ENCODE data around the gene TFCP2. TPM values are rescaled to one million over a fixed set of nuclear protein-coding genes. Genes with fewer than 3 reads are reported as not detected.
"Not testable (repeated sequence)": the region's sequence is repeated elsewhere in the genome, so short reads cannot be mapped to it uniquely, and the experiment has no call there.

TFCP2 gene
- total RNA-seq = 10 to 100 TPM; 13.5 to 21.6 (median 19.5) TPM

GRCh38 chr12:51172515-51173431 is at the start of gene TFCP2:
Gene TFCP2, minus strand, starts transcription at chr12:51173135. Its CDS starts 713 bp downstream, at chr12:51172422.
- TF ChIP-seq POLR2A (IDR thresholded peaks at IDR 0.05) = peak; percentile 41 to 77
- peak; percentile 33 to 90 for TF ChIP-seq EP300 (IDR thresholded peaks at IDR 0.05)
- TF ChIP-seq CTCF (IDR thresholded peaks at IDR 0.05) = peak in 1 of 5 experiments; percentile 34
- Histone ChIP-seq H3K27me3 (no peaks in the 10 kb centered on the region), H3K4me3 (peak within 1 kb of the TSS; percentile 57 to 84 (median 79)), H3K4me1 (peaks cover 0 to 33% (median 17%) of the 10 kb centered on the region in 4 donors), H3K27ac (peak within 1 kb of the TSS; percentile 91 to 99 (median 95)), H3K9me3 (no peaks in the 10 kb centered on the region), H3K36me3 (peaks cover 0 to under 1% (median 0%) of the 10 kb centered on the region in 3 donors)
- WGBS, 2 donors = 1 to 2% methylated on average over 38 to 54 of the region's 58 CpGs
- peak; percentile 94 for DNase-seq (ENCODE audit: low spot score in 2 of 2)

GRCh38 chr12:51222461-51222860 is 49.5 kb upstream of the TFCP2 start:
- H3K27ac ChIP-seq = peak overlapping the region in 2 of 4 donors; percentile 33 to 36
- H3K4me1 ChIP-seq = peaks cover 0 to 14% (median 13%) of the 10 kb centered on the region in 4 donors
- peaks cover 0 to 8% (median 0%) of the 10 kb centered on the region in 3 donors for H3K36me3 ChIP-seq
- DNase-seq (ENCODE audit: low spot score in 2 of 2) = no peak
- 25 to 31% methylated on average over 7 of the region's 7 CpGs for WGBS, 2 donors
- H3K4me3 ChIP-seq = peak overlapping the region in 1 of 4 donors; percentile 9
- no peaks in the 10 kb centered on the region for H3K9me3 ChIP-seq
- TF ChIP-seq EP300 (IDR thresholded peaks at IDR 0.05) (no peak), POLR2A (IDR thresholded peaks at IDR 0.05) (no peak), CTCF (IDR thresholded peaks at IDR 0.05) (no peak)
- no peaks in the 10 kb centered on the region for H3K27me3 ChIP-seq

GRCh38 chr12:51219857-51220256 is 46.9 kb upstream of the TFCP2 start:
- 90 to 92% methylated on average over 12 of the region's 12 CpGs for WGBS, 2 donors
- not testable (repeated sequence) for H3K36me3 ChIP-seq; H3K9me3 ChIP-seq; H3K4me3 ChIP-seq; H3K27me3 ChIP-seq; DNase-seq (ENCODE audit: low spot score in 2 of 2); H3K27ac ChIP-seq
- H3K4me1 ChIP-seq = peaks cover 0 to 31% (median 17%) of the 10 kb centered on the region in 4 donors

GRCh38 chr12:51219322-51219721 is 46.4 kb upstream of the TFCP2 start:
- Histone ChIP-seq H3K27ac (peak overlapping the region in 3 of 4 donors; percentile 94 to 99 (median 98)), H3K9me3 (no peaks in the 10 kb centered on the region)
- 78 to 80% methylated on average over 5 of the region's 5 CpGs for WGBS, 2 donors

More at GRCh38 chr12:51219322-51219721, 46.4 kb upstream of the TFCP2 start:
- DNase-seq (ENCODE audit: low spot score in 2 of 2) = no peak
- Histone ChIP-seq H3K4me3 (peak overlapping the region in 1 of 4 donors; percentile 92), H3K4me1 (peaks cover 0 to 31% (median 17%) of the 10 kb centered on the region in 4 donors), H3K36me3 (peaks cover 0 to under 1% (median 0%) of the 10 kb centered on the region in 3 donors), H3K27me3 (no peaks in the 10 kb centered on the region)
- TF ChIP-seq POLR2A (IDR thresholded peaks at IDR 0.05) = no peak
- TF ChIP-seq CTCF (IDR thresholded peaks at IDR 0.05) = no peak
- no peak for TF ChIP-seq EP300 (IDR thresholded peaks at IDR 0.05)
